HCT116 (cell line): ENCODE results near the gene MSI2. TPM values are rescaled to one million over a fixed set of nuclear protein-coding genes. Genes with fewer than 3 reads are reported as not detected.

Source experiments
- ATAC-seq: fragments of 200-7000 bp; cut with Tn5 transposase; 2 replicates; pipeline ENCODE4 v1.9.1; 2020; ENCODE audit warnings: mild to moderate bottlenecking, moderate library complexity
- BruUV-seq: library from RNA; stranded (reverse); fragments of 400-500 nt; replicated peaks from 2 replicates; lab custom pipeline; 2021; lab: Mats Ljungman, UMichigan
- CTCF ChIA-PET: fragments of 300-600 bp; sonication (Branson Sonifier 250); formaldehyde crosslinking; loops from one replicate; lab custom pipeline; 2021; ENCODE audit warnings: antibody characterized with exemption; lab: Charles Lee
- POLR2A ChIA-PET: fragments of 300-600, 350-600 bp; sonication (Branson Sonifier 250); formaldehyde crosslinking; loops from one replicate; lab custom pipeline; 2021; ENCODE audit warnings: antibody characterized with exemption; lab: Charles Lee
- RAD21 ChIA-PET, 2 experiments: fragments of 300-600 bp; sonication (Branson Sonifier 250); formaldehyde crosslinking; loops; one replicate each; lab custom pipeline; 2023; ENCODE audit warnings: low total read pairs in 2 of 2; ENCODE audit not compliant: uncharacterized antibody in 2 of 2, unreplicated experiment in 2 of 2, low non-redundant PET in 1 of 2; lab: Charles Lee
- DNase-seq: peaks from one replicate; pipeline ENCODE4 v3.0.0-alpha.2; 2010; ENCODE audit warnings: low read depth, low spot score
- H2AFZ ChIP-seq: fragments of 200-600 bp; shearing (Covaris generic), sonication (generic); 2 replicates; pipeline ENCODE4 v1.6.1; 2017; ENCODE audit warnings: low read depth, mixed run types, mixed read lengths, antibody characterized with exemption, low read length; ENCODE audit not compliant: poor library complexity, severe bottlenecking
- H3K27ac ChIP-seq: 2 replicates; pipeline ENCODE4 v1.5.1; 2012; ENCODE audit warnings: low read depth, low read length
- H3K27me3 ChIP-seq: fragments of 200-600 bp; sonication (generic); 2 replicates; pipeline ENCODE4 v1.6.1; 2016; ENCODE audit warnings: mixed run types, low read length, mixed read lengths; ENCODE audit not compliant: insufficient read depth
- H3K36me3 ChIP-seq, 2 experiments: fragments of 200-500 bp in 1 of 2; fragments of 200-600 bp in 1 of 2; sonication (Bioruptor generic) in 1 of 2; sonication (generic) in 1 of 2; 2 replicates each; pipeline versions ENCODE4 v1.5.1 to v1.6.1; 2014 to 2016; ENCODE audit warnings: low read length in 2 of 2, inconsistent platforms in 1 of 2, mixed read lengths in 1 of 2, mixed run types in 1 of 2; ENCODE audit not compliant: insufficient read depth in 2 of 2, control insufficient read depth in 1 of 2
- H3K4me1 ChIP-seq, 2 experiments: fragments of 200-600 bp in 1 of 2; sonication (generic) in 1 of 2; 2 replicates each; pipeline versions ENCODE4 v1.5.1 to v1.6.1; 2012 to 2017; ENCODE audit warnings: low read length in 2 of 2, inconsistent platforms in 1 of 2, mild to moderate bottlenecking in 1 of 2, mixed read lengths in 1 of 2, mixed run types in 1 of 2, moderate library complexity in 1 of 2; ENCODE audit not compliant: insufficient read depth in 2 of 2, control insufficient read depth in 1 of 2
- H3K4me2 ChIP-seq: fragments of 200-600 bp; sonication (generic); 2 replicates; pipeline ENCODE4 v1.6.1; 2017; ENCODE audit warnings: mixed run types, low read length, mixed read lengths
- H3K4me3 ChIP-seq, 2 experiments: fragments of 200-600 bp in 1 of 2; sonication (generic) in 1 of 2; replicated peaks in 1 of 2; 2 replicates each; pipeline ENCODE4 v1.5.1; 2011 to 2016; ENCODE audit warnings: low read length in 2 of 2, control low read depth in 1 of 2, low read depth in 1 of 2, mild to moderate bottlenecking in 1 of 2, mixed read lengths in 1 of 2, mixed run types in 1 of 2
- H3K79me2 ChIP-seq: fragments of 200-600 bp; sonication (generic); 2 replicates; pipeline ENCODE4 v1.6.1; 2017; ENCODE audit warnings: mild to moderate bottlenecking, mixed run types, low read length, moderate library complexity, mixed read lengths; ENCODE audit not compliant: insufficient read depth
- H3K9ac ChIP-seq: fragments of 200-600 bp; sonication (generic); 2 replicates; pipeline ENCODE4 v1.6.1; 2016; ENCODE audit warnings: low read length, mixed read lengths
- H3K9me2 ChIP-seq: fragments of 200-600 bp; sonication (generic), shearing (Covaris generic); 2 replicates; pipeline ENCODE4 v1.6.1; 2017; ENCODE audit warnings: mixed run types, mild to moderate bottlenecking, moderate library complexity; ENCODE audit not compliant: insufficient read depth
- H3K9me3 ChIP-seq, 2 experiments: fragments of 200-500 bp in 1 of 2; fragments of 200-600 bp in 1 of 2; sonication (Bioruptor generic) in 1 of 2; sonication (generic) in 1 of 2; 2 replicates each; pipeline ENCODE4 v1.6.1; 2014 to 2017; ENCODE audit warnings: low read length in 2 of 2, mixed read lengths in 2 of 2, inconsistent platforms in 1 of 2, low read depth in 1 of 2, mild to moderate bottlenecking in 1 of 2, mixed run types in 1 of 2, moderate library complexity in 1 of 2; ENCODE audit not compliant: control insufficient read depth in 1 of 2, insufficient read depth in 1 of 2
- H4K20me1 ChIP-seq: fragments of 200-600 bp; sonication (generic), shearing (Covaris generic); 2 replicates; pipeline ENCODE4 v1.6.1; 2017; ENCODE audit warnings: mixed run types, mild to moderate bottlenecking, moderate library complexity; ENCODE audit not compliant: insufficient read depth
- CBX3 ChIP-seq: IDR thresholded peaks from 2 replicates; pipeline ENCODE4 v1.6.1; 2012; ENCODE audit warnings: low read depth
- EGR1 ChIP-seq: IDR thresholded peaks from 2 replicates; pipeline ENCODE4 v1.6.1; 2012; ENCODE audit warnings: low read depth
- ELF1 ChIP-seq: IDR thresholded peaks from 2 replicates; pipeline ENCODE4 v1.6.1; 2012; ENCODE audit warnings: low read depth, borderline replicate concordance
- EZH2phosphoT487 ChIP-seq: fragments of 200-600 bp; IDR thresholded peaks from 2 replicates; pipeline ENCODE4 v1.6.1; 2018; ENCODE audit warnings: antibody characterized with exemption, borderline replicate concordance
- POLR2A ChIP-seq: IDR thresholded peaks from 2 replicates; pipeline ENCODE4 v1.7.0; 2011; ENCODE audit warnings: borderline replicate concordance; ENCODE audit not compliant: insufficient read depth, insufficient read length; ENCODE audit errors: extremely low read depth
- SIN3A ChIP-seq: IDR thresholded peaks from 2 replicates; pipeline ENCODE4 v1.6.1; 2012; ENCODE audit warnings: low read depth
- SP1 ChIP-seq: IDR thresholded peaks from 2 replicates; pipeline ENCODE4 v1.6.1; 2012; ENCODE audit warnings: low read depth
- YY1 ChIP-seq: IDR thresholded peaks from 2 replicates; pipeline ENCODE4 v1.6.1; 2011; ENCODE audit warnings: low read length, low read depth, moderate library complexity, mild to moderate bottlenecking; ENCODE audit not compliant: insufficient replicate concordance; ENCODE audit errors: extremely low read depth
- ZNF274 ChIP-seq: fragments of 200-500 bp; sonication (Bioruptor generic); IDR thresholded peaks from 2 replicates; pipeline ENCODE4 v1.6.1; 2014; ENCODE audit warnings: mild to moderate bottlenecking, low read depth, low read length, inconsistent platforms
- intact Hi-C: fragments of 100-400 bp; cut with micrococcal nuclease; formaldehyde crosslinking; loops from 2 replicates; pipeline ENCODE4 v1.10.0; 2022
- total RNA-seq: library from RNA; stranded (reverse); gene quantifications from one replicate; pipeline ENCODE4 v1.2.1, GENCODE V29; 2021; ENCODE audit not compliant: unreplicated experiment
- TF ChIP-seq, protein P1 (sequence below): IDR thresholded peaks from 2 replicates; pipeline ENCODE4 v1.6.1; 2012
- TF ChIP-seq, protein P2 (sequence below): IDR thresholded peaks from 2 replicates; pipeline ENCODE4 v1.6.1; 2012

MSI2 gene
- total RNA-seq, 1 experiment from 2014 or later: 137 TPM

DNA sequence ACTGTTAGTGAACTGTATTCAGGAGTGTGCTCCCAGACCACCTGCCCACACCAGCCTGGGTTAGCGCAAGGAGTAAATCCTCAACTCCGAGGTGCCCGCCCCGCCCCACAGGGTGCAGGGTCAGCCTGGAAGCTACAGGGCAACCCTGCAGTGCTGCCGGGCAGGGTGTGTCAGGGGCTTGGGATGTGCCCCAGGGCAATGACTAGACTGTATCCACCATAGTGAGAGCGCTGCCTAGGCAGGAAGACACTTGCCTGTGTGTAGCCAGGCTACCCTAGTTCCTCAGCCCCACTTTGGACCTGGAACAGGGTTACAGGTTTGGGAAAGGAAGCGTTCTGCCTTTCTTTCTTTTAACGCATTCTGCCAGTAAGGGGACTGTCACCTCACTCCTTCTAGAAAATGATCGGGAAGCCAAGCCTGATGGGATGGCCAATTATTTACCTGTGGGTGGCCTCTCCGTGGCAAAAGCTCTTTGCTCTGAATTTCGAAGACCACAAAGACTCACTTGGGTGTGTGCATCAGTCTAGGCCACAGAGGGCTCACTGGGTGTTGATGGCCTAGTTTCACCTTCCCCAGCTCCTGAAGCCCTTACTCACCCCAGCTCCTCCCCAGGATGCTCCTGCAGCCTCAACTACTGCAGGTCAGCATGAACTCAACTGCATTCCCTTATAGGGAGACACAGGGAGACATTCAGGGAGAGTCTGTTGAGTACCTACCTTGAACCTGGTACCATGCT, 397.9 kb downstream of the MSI2 start:
- TF ChIP-seq EGR1 (no peak), EZH2phosphoT487 (no peak), YY1 (no peak), ZNF274 (no peak), CBX3 (no peak), ELF1 (no peak), SP1 (no peak), POLR2A (no peak), SIN3A (no peak)
- TF ChIP-seq, protein P1, sequence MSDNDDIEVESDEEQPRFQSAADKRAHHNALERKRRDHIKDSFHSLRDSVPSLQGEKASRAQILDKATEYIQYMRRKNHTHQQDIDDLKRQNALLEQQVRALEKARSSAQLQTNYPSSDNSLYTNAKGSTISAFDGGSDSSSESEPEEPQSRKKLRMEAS: no peak
- TF ChIP-seq, protein P2, sequence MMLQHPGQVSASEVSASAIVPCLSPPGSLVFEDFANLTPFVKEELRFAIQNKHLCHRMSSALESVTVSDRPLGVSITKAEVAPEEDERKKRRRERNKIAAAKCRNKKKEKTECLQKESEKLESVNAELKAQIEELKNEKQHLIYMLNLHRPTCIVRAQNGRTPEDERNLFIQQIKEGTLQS: no peak
- H3K4me1 ChIP-seq: peaks cover 3 to 14% of the 10 kb centered on the region in 2 experiments; a peak in 3 of 4 replicates
- H3K9me2 ChIP-seq: no peaks in the 10 kb centered on the region
- no peak overlapping the region for H3K4me3 ChIP-seq
- no TSS peak for BruUV-seq
- no peaks in the 10 kb centered on the region for H3K9me3 ChIP-seq
- no peak overlapping the region for H3K9ac ChIP-seq
- RAD21 ChIA-PET: no interaction called here
- no peak overlapping the region for H2AFZ ChIP-seq
- no peaks in the 10 kb centered on the region for H3K36me3 ChIP-seq
- H3K27ac ChIP-seq: no peak overlapping the region
- CTCF ChIA-PET: no interaction called here
- H3K4me2 ChIP-seq: no peak overlapping the region
- H3K27me3 ChIP-seq: no peaks in the 10 kb centered on the region
- H4K20me1 ChIP-seq: no peaks in the 10 kb centered on the region
- no peak for DNase-seq
- ATAC-seq: no peak
- POLR2A ChIA-PET: no interaction called here
- intact Hi-C loops: no loop called here
- no peaks in the 10 kb centered on the region for H3K79me2 ChIP-seq
